Neutrophil (primary cell): ENCODE data around the gene EFNA3.
"Not testable (repeated sequence)": the region's sequence is repeated elsewhere in the genome, so short reads cannot be mapped to it uniquely, and the experiment has no call there.

Experiments
- H3K27ac ChIP-seq: fragments of 200-600 bp; sonication (generic); 2 replicates; pipeline ENCODE4 v1.5.1; 2016; ENCODE audit warnings: mild to moderate bottlenecking, moderate library complexity
- H3K27me3 ChIP-seq: fragments of 200-600 bp; sonication (generic); 2 replicates; pipeline ENCODE4 v1.6.0; 2016; ENCODE audit warnings: mild to moderate bottlenecking
- H3K36me3 ChIP-seq: fragments of 200-600 bp; sonication (generic); 2 replicates; pipeline ENCODE4 v1.5.1; 2017
- H3K4me1 ChIP-seq, 2 experiments: fragments of 200-600 bp in 1 of 2; sonication (generic) in 1 of 2; 1 replicate in 1 of 2; 2 replicates in 1 of 2; pipeline versions ENCODE4 v1.5.1 to v1.6.1; 2013 to 2016; ENCODE audit warnings: low read depth in 1 of 2, low read length in 1 of 2, mild to moderate bottlenecking in 1 of 2, moderate library complexity in 1 of 2; ENCODE audit not compliant: control insufficient read depth in 1 of 2, insufficient read depth in 1 of 2
- H3K4me3 ChIP-seq, 2 experiments: fragments of 200-600 bp in 1 of 2; sonication (generic) in 1 of 2; 1 replicate in 1 of 2; 2 replicates in 1 of 2; pipeline ENCODE4 v1.5.1; 2013 to 2016; ENCODE audit warnings: low read depth in 1 of 2, low read length in 1 of 2, mild to moderate bottlenecking in 1 of 2, moderate library complexity in 1 of 2
- H3K9me3 ChIP-seq: fragments of 200-600 bp; sonication (generic); 2 replicates; pipeline ENCODE4 v1.5.1; 2016
- CTCF ChIP-seq: fragments of 200-600 bp; sonication (generic); IDR thresholded peaks from 2 replicates; pipeline ENCODE4 v1.5.1; 2016; ENCODE audit warnings: antibody characterized with exemption

Gene EFNA3

DNA sequence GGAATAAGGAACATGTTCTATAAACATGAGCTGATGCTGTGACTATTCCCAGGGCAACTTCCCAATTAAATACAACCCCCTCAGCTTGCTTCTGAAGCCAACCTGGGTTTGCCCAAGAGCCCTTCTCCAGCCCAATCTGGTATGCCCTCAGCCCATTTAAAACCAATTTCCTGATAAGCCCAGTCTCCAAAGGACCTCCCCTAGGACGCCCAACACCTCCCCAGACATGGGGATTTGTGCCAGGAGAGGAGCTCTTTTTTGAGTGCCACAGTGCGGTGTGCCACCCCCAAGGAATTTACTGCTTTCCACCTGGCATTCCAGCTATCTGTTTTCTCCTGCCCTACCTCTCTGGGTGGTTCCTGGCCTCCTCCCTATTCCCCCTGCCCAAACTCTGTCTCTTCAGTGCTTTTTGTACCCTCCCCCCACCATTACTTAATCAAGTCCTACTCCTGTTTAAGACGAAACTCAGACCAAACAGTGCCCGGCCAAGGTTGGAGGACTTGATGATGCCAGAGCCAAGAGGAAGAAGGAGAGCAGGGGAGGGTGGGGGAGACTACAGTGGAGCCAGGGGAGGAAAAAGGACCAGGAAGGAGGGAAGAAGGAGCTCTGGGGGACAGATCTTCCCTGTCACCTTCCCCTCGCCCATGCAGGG lies 37.6 kb downstream of the EFNA3 start:
- H3K4me1 ChIP-seq = no peaks in the 10 kb centered on the region
- TF ChIP-seq CTCF = no peak
- peaks cover 12% of the 10 kb centered on the region for H3K27me3 ChIP-seq
- no peak overlapping the region for H3K4me3 ChIP-seq
- H3K9me3 ChIP-seq = no peaks in the 10 kb centered on the region
- H3K36me3 ChIP-seq = no peaks in the 10 kb centered on the region
- no peak overlapping the region for H3K27ac ChIP-seq

DNA sequence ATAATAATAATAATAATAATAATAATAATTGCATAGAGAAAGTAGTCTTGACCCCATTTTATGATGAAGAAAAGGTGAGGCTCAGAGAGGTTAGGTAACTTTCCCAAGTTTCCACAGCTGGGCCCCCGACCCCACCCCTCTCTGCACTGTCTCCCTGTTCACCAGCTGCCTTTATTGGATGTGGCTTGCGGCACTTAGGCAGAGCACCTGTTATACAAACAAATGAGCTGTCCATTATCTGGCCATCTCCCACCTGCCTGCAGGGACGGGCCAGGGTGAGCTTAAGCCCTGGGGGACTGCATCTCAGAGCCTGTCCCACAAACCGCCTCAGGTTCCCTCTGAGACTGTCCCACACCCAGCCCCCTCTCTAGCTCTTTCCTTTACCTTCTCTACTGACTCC lies 39.0 kb downstream of the EFNA3 start:
- Histone ChIP-seq H3K9me3 (no peaks in the 10 kb centered on the region), H3K4me3 (no peak overlapping the region), H3K4me1 (no peaks in the 10 kb centered on the region), H3K36me3 (no peaks in the 10 kb centered on the region), H3K27ac (no peak overlapping the region), H3K27me3 (peaks cover 12% of the 10 kb centered on the region)
- no peak for TF ChIP-seq CTCF

DNA sequence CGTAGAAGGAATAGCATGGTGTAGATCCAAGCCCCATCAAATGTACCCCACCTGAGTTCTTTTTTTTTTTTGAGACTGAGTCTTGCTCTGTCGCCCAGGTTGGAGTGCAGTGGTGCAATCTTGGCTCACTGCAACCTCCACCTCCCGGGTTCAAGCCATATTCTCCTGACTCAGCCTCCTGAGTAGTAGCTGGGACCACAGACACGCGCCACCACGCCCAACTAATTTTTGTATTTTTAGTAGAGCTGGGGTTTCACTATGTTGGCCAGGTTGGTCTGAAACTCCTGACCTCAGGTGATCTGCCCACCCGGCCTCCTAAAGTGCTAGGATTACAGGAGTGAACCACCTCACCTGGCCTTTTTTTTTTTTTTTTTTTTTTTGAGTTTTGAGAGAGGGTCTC lies 39.5 kb downstream of the EFNA3 start:
- not testable (repeated sequence) for H3K9me3 ChIP-seq, H3K4me1 ChIP-seq, H3K27ac ChIP-seq, H3K4me3 ChIP-seq, H3K36me3 ChIP-seq
- H3K27me3 ChIP-seq = peaks cover 12% of the 10 kb centered on the region

GRCh38 chr1:155120253-155120652 lies 41.6 kb downstream of the EFNA3 start:
- Histone ChIP-seq H3K4me3 (no peak overlapping the region), H3K27me3 (peaks cover 30% of the 10 kb centered on the region), H3K36me3 (no peaks in the 10 kb centered on the region), H3K4me1 (no peaks in the 10 kb centered on the region), H3K9me3 (no peaks in the 10 kb centered on the region), H3K27ac (no peak overlapping the region)
- no peak for TF ChIP-seq CTCF

DNA sequence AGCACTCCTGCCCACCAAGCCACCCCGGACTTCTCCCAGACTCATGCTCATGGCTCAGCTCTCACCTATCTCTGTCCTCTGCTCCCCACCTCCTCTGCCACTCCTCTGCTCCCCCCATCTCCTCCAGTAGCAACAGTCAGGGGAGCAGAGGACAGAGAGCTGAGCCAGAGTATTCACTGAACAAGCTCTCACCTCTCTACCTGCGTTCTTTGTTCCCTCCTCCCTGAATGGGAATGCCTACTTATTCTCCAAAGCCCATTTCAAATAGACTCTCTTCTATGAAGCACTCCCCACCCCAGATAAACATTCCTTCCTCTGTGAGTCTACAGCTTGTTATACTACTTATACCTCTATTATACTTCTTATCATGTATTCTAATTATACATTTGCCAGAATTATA lies 42.6 kb downstream of the EFNA3 start:
- Histone ChIP-seq H3K27me3 (peaks cover 40% of the 10 kb centered on the region), H3K9me3 (no peaks in the 10 kb centered on the region), H3K4me3 (no peak overlapping the region), H3K4me1 (no peaks in the 10 kb centered on the region), H3K36me3 (no peaks in the 10 kb centered on the region), H3K27ac (no peak overlapping the region)
- TF ChIP-seq CTCF = no peak

DNA sequence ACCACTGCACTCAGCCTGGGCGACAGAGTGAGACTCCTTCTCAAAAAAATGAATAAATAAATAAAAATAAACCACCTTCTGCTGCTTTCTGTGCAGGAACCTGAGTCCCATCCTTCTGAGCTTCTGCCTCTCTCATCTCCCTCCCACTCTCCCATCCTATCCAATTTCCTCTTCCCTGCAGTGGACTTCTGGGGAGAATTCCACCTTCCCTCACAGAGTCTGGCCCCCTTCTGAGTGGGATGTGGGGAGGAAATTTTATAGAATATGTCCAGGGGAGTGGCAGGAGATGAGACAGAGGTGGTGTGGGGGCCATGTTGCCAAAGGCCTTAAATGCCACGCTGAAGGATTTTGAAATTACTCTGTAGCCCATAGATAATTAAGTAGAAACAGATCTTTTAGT lies 43.7 kb downstream of the EFNA3 start:
- Histone ChIP-seq H3K27me3 (peaks cover 51% of the 10 kb centered on the region), H3K4me3 (no peak overlapping the region), H3K36me3 (no peaks in the 10 kb centered on the region), H3K4me1 (peaks cover 10% of the 10 kb centered on the region in 2 experiments), H3K27ac (no peak overlapping the region), H3K9me3 (no peaks in the 10 kb centered on the region)
- TF ChIP-seq CTCF = no peak
